Measurements from ENCODE around the gene CENPP. TPM values are rescaled to one million over a fixed set of nuclear protein-coding genes. Genes with fewer than 3 reads are reported as not detected.

The CENPP gene
- total RNA-seq, 2 experiments from 2014 or later: 22.8 to 38.3 TPM

DNA sequence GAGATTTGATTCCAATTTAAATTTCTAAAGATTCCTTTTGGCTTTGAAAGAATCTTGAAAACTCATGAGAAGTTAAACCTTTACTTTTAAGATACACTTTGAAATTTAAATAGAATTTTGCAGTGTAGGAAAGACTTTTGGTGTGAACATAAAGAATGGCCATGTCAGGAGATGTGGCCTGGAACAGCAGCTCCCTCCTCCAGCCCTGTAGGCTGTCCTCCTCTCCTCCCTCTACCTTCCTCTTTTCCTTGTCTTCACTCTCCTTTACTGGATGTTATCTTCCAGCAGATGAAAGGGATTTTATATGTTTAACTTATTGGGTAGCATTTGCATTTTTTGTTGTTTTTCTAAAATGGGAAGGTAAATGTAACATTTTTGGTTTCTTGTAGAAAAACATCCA, 137.6 kb downstream of the CENPP start:
- Mint-ChIP-seq H3K4me1 (peaks cover 3% of the 10 kb centered on the region), H3K9me3 (ENCODE audit: low read depth) (no peaks in the 10 kb centered on the region), H3K36me3 (no peaks in the 10 kb centered on the region), H3K4me3 (no peak overlapping the region), H3K27me3 (no peaks in the 10 kb centered on the region), H3K27ac (no peak overlapping the region)
- DNase-seq (no peak), ATAC-seq (no peak)
- CTCF ChIA-PET: interaction anchor here (1.6 kb wide), 1 partner anchor 17 kb away, joined by 5 read pairs; no protein-coding TSS in a partner anchor

DNA sequence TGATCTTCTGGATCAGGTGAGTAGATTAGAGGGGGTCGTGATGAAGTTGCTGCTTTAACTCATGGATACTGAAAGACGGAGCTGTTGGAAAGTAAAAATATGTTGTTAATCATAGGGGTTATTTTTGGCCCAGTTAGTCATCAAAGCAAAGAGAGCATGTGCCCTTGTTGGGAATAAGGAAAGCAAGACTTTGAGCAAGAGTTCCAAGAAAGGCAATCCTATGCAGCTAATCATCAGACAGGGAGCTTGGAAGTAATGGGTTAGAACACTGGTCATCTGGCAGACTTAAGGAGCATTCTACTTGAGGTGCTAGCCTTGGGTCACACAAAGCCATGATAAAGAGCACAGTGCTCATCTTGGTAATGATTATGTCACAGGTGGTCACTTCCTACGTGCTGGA, 138.2 kb downstream of the CENPP start:
- no peak for DNase-seq
- no peaks in the 10 kb centered on the region for H3K9me3 Mint-ChIP-seq (ENCODE audit: low read depth)
- peaks cover 3% of the 10 kb centered on the region for H3K4me1 Mint-ChIP-seq
- ATAC-seq: no peak
- no peak overlapping the region for H3K27ac Mint-ChIP-seq
- no peak overlapping the region for H3K4me3 Mint-ChIP-seq
- no peaks in the 10 kb centered on the region for H3K27me3 Mint-ChIP-seq
- CTCF ChIA-PET: interaction anchor here (1.6 kb wide), 1 partner anchor 17 kb away, joined by 5 read pairs; no protein-coding TSS in a partner anchor
- H3K36me3 Mint-ChIP-seq: no peaks in the 10 kb centered on the region

GRCh38 chr9:92467041-92467440, 141.3 kb downstream of the CENPP start:
- H3K9me3 Mint-ChIP-seq (ENCODE audit: low read depth): no peaks in the 10 kb centered on the region
- ATAC-seq (no peak), DNase-seq (no peak)
- no peaks in the 10 kb centered on the region for H3K27me3 Mint-ChIP-seq
- H3K36me3 Mint-ChIP-seq: no peaks in the 10 kb centered on the region
- CTCF ChIA-PET: no interaction called here
- H3K27ac Mint-ChIP-seq: no peak overlapping the region
- peaks cover 3% of the 10 kb centered on the region for H3K4me1 Mint-ChIP-seq
- H3K4me3 Mint-ChIP-seq: no peak overlapping the region

DNA sequence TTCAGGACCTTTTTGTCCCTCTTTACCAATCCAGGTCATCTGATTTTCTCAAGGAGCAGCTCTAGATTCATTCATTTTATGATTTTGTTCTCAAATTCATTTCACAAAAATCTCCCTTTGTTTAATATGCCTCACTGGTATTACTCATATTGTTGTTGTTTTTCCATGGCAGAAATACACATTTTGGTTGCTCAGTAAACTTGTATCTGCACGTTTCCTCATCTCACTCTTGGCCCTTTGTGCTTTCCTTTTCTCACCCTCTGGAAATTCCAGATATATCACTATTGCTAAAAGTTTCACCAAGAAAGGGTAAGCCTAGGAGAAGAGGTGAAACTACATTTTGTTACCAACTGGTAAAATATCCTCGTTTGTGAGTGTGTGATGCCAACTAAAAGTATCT, 141.8 kb downstream of the CENPP start:
- no peak overlapping the region for H3K4me3 Mint-ChIP-seq
- CTCF ChIA-PET: no interaction called here
- ATAC-seq: no peak
- peaks cover 3% of the 10 kb centered on the region for H3K4me1 Mint-ChIP-seq
- no peaks in the 10 kb centered on the region for H3K36me3 Mint-ChIP-seq
- DNase-seq: no peak
- no peaks in the 10 kb centered on the region for H3K9me3 Mint-ChIP-seq (ENCODE audit: low read depth)
- no peak overlapping the region for H3K27ac Mint-ChIP-seq
- H3K27me3 Mint-ChIP-seq: no peaks in the 10 kb centered on the region

- H3K4me1 Mint-ChIP-seq: peaks cover 3% of the 10 kb centered on the region
- H3K4me3 Mint-ChIP-seq: no peak overlapping the region
- ATAC-seq: no peak
- no peak for DNase-seq
- no peaks in the 10 kb centered on the region for H3K36me3 Mint-ChIP-seq
- CTCF ChIA-PET: no interaction called here
- no peaks in the 10 kb centered on the region for H3K27me3 Mint-ChIP-seq
- H3K27ac Mint-ChIP-seq: no peak overlapping the region
- no peaks in the 10 kb centered on the region for H3K9me3 Mint-ChIP-seq (ENCODE audit: low read depth)
These were observed 142.5 kb downstream of the CENPP start for GRCh38 chr9:92468206-92468605.

GRCh38 chr9:92474587-92474986, 148.8 kb downstream of the CENPP start:
- CTCF ChIA-PET: no interaction called here
- Mint-ChIP-seq H3K36me3 (no peaks in the 10 kb centered on the region), H3K9me3 (ENCODE audit: low read depth) (no peaks in the 10 kb centered on the region), H3K27me3 (no peaks in the 10 kb centered on the region), H3K4me3 (no peak overlapping the region), H3K27ac (no peak overlapping the region), H3K4me1 (no peaks in the 10 kb centered on the region)
- no peak for ATAC-seq
- no peak for DNase-seq

- ATAC-seq (no peak), DNase-seq (no peak)
- Mint-ChIP-seq H3K4me1 (peaks cover 8% of the 10 kb centered on the region), H3K27ac (no peak overlapping the region), H3K36me3 (no peaks in the 10 kb centered on the region), H3K4me3 (no peak overlapping the region), H3K27me3 (no peaks in the 10 kb centered on the region), H3K9me3 (ENCODE audit: low read depth) (no peaks in the 10 kb centered on the region)
- CTCF ChIA-PET: interaction anchor here (0.9 to 1.2 kb wide), 3 partner anchors 66 to 338 kb away, joined by 3 read pairs; no protein-coding TSS in a partner anchor
These were observed 151.2 kb downstream of the CENPP start for GRCh38 chr9:92476962-92477361.

GRCh38 chr9:92478783-92479182, 153.0 kb downstream of the CENPP start:
- no peaks in the 10 kb centered on the region for H3K9me3 Mint-ChIP-seq (ENCODE audit: low read depth)
- ATAC-seq (no peak), DNase-seq (no peak)
- peaks cover 8% of the 10 kb centered on the region for H3K4me1 Mint-ChIP-seq
- CTCF ChIA-PET: no interaction called here
- H3K27ac Mint-ChIP-seq: no peak overlapping the region
- H3K36me3 Mint-ChIP-seq: no peaks in the 10 kb centered on the region
- no peaks in the 10 kb centered on the region for H3K27me3 Mint-ChIP-seq
- no peak overlapping the region for H3K4me3 Mint-ChIP-seq

DNA sequence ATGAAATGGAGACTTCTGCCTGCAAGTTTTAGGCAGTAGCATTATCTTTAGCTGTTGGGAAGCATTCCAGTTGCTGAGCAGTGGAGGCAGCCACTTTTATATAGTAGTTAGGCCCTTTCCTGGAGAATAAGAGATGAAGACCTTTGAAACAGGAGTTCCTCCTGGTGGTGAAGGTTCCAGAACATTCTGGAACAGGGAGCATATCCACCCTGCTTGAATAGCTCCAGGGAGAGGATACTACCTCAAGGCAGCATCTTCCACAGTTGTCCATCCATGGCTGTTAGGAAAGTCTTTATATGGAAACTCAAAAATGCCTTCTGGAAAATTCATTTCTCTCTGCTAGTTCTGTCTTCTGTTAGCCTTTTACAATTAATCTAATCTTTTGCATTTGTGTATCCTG, 153.6 kb downstream of the CENPP start:
- no peak for ATAC-seq

GRCh38 chr9:92480291-92480771, 154.6 kb downstream of the CENPP start:
- H3K36me3 Mint-ChIP-seq: no peaks in the 10 kb centered on the region
- no peaks in the 10 kb centered on the region for H3K27me3 Mint-ChIP-seq
- no peak overlapping the region for H3K4me3 Mint-ChIP-seq
- H3K4me1 Mint-ChIP-seq: peaks cover 8% of the 10 kb centered on the region
- CTCF ChIA-PET: interaction anchor here (2.1 kb wide), 1 partner anchor 17 kb away, joined by 5 read pairs; no protein-coding TSS in a partner anchor
- no peak for ATAC-seq
- no peak for DNase-seq
- no peaks in the 10 kb centered on the region for H3K9me3 Mint-ChIP-seq (ENCODE audit: low read depth)
- no peak overlapping the region for H3K27ac Mint-ChIP-seq

More for the DNA sequence above, 153.6 kb downstream of the CENPP start:
- no peak for DNase-seq
- Mint-ChIP-seq H3K9me3 (ENCODE audit: low read depth) (no peaks in the 10 kb centered on the region), H3K4me1 (peaks cover 8% of the 10 kb centered on the region), H3K27ac (no peak overlapping the region), H3K4me3 (no peak overlapping the region), H3K36me3 (no peaks in the 10 kb centered on the region), H3K27me3 (no peaks in the 10 kb centered on the region)
- CTCF ChIA-PET: no interaction called here

- no peaks in the 10 kb centered on the region for H3K9me3 Mint-ChIP-seq (ENCODE audit: low read depth)
- DNase-seq: peak; percentile 46
- peak; percentile 81 for ATAC-seq
- H3K4me3 Mint-ChIP-seq: no peak overlapping the region
- H3K27ac Mint-ChIP-seq: peak overlapping the region; percentile 66
- H3K4me1 Mint-ChIP-seq: peaks cover 8% of the 10 kb centered on the region
- H3K27me3 Mint-ChIP-seq: no peaks in the 10 kb centered on the region
- CTCF ChIA-PET: interaction anchor here (2.1 kb wide), 1 partner anchor 18 kb away, joined by 5 read pairs; no protein-coding TSS in a partner anchor
- no peaks in the 10 kb centered on the region for H3K36me3 Mint-ChIP-seq
These were observed 155.4 kb downstream of the CENPP start for GRCh38 chr9:92480986-92481633.

DNA sequence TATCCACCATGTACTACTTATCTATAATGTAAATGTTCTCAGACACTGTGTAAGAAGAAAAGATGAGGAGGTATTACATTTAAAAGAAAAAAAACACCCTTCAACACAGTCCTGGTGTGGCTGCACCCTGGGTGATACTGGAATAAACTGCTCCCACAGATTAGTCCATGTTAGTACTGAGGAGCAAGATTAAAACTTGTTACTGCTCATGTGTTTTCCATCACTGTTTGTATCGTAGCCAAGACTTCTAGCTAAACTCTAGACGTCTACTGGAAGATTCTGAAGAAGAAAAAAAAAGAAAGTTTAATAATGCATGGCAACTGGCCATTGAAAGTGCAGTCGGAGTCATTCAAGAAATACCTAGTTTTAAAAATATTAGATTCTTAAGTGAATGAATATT, 156.6 kb downstream of the CENPP start, which contains the start of gene ASPN:
Gene ASPN, minus strand, starts transcription at position 178 of the 400 bp plus-strand sequence.
- H3K36me3 Mint-ChIP-seq: no peaks in the 10 kb centered on the region
- CTCF ChIA-PET: no interaction called here
- no peak within 1 kb of the TSS for H3K27ac Mint-ChIP-seq
- DNase-seq: no peak
- no peaks in the 10 kb centered on the region for H3K27me3 Mint-ChIP-seq
- no peak for ATAC-seq
- no peaks in the 10 kb centered on the region for H3K9me3 Mint-ChIP-seq (ENCODE audit: low read depth)
- no peak within 1 kb of the TSS for H3K4me3 Mint-ChIP-seq
- peaks cover 8% of the 10 kb centered on the region for H3K4me1 Mint-ChIP-seq

DNA sequence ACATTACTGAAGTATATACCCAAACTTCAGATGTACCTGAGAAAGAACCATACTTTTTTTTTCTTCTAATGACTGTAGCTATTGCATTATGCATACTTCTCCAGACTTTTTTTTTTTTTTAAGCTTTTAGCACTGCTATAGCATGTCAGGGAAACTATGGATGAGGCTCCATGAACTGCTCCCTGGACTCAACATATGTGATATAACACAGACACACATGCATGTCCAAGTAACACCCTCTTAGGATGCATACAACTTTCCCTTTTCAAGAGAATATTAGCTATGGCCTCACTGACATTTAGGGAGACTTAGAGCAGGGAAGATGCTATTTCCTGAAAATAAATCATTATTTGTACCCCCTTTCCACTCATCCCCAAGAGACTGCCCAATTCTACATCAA, 157.1 kb downstream of the CENPP start:
- Mint-ChIP-seq H3K4me1 (peaks cover 8% of the 10 kb centered on the region), H3K27ac (no peak overlapping the region), H3K36me3 (no peaks in the 10 kb centered on the region), H3K9me3 (ENCODE audit: low read depth) (no peaks in the 10 kb centered on the region), H3K4me3 (no peak overlapping the region), H3K27me3 (no peaks in the 10 kb centered on the region)
- ATAC-seq (no peak), DNase-seq (no peak)
- CTCF ChIA-PET: no interaction called here
